ENCODE measurements around the gene FKBP4. TPM values are rescaled to one million over a fixed set of nuclear protein-coding genes. Genes with fewer than 3 reads are reported as not detected.

Gene FKBP4
- polyA plus RNA-seq, 1 donor (not counting 4 experiments of a cell fraction or from before 2014, with no cell fraction given), result 80.8 TPM

GRCh38 chr12:2829275-2829674, 34.5 kb downstream of the FKBP4 start:
- dilution Hi-C loops (cut with MboI; ENCODE audit: extremely low pct_ligation_motif_present, low sequenced_read_pairs), result no loop called here
- Histone ChIP-seq H3K27ac (ENCODE audit: control insufficient read depth, insufficient read depth, low read length) (no peak overlapping the region), H2AFZ (ENCODE audit: control insufficient read depth, low read length) (no peak overlapping the region), H3K36me3 (ENCODE audit: control insufficient read depth in 2 of 2, extremely low read depth in 1 of 2, insufficient read depth in 2 of 2, low read length in 2 of 2) (peaks cover 12 to 27% of the 10 kb centered on the region in 2 experiments), H3K4me1 (ENCODE audit: control insufficient read depth, extremely low read depth, insufficient read depth, low read length) (peaks cover 5% of the 10 kb centered on the region), H3K9ac (ENCODE audit: control insufficient read depth, extremely low read depth, insufficient read depth, low read length) (no peak overlapping the region), H3K4me3 (ENCODE audit: control insufficient read depth in 2 of 3, extremely low read depth in 1 of 3, insufficient read depth in 2 of 3, low read depth in 1 of 3, low read length in 3 of 3) (no peak overlapping the region), H3K79me2 (ENCODE audit: control insufficient read depth, insufficient read depth, low read length) (no peaks in the 10 kb centered on the region), H4K20me1 (ENCODE audit: control insufficient read depth, extremely low read depth, insufficient read depth, low read length) (no peaks in the 10 kb centered on the region), H3K9me3 (ENCODE audit: control insufficient read depth, low read depth, low read length) (no peaks in the 10 kb centered on the region), H3K4me2 (ENCODE audit: control insufficient read depth, extremely low read depth, insufficient read depth, low read depth, low read length) (no peak overlapping the region), H3K27me3 (ENCODE audit: control insufficient read depth, extremely low read depth, insufficient read depth, low read length) (no peaks in the 10 kb centered on the region), H3K9me1 (ENCODE audit: control insufficient read depth, extremely low read depth, insufficient read depth, low read length) (no peaks in the 10 kb centered on the region)
- no peak for FAIRE-seq
- TF ChIP-seq, protein P1, sequence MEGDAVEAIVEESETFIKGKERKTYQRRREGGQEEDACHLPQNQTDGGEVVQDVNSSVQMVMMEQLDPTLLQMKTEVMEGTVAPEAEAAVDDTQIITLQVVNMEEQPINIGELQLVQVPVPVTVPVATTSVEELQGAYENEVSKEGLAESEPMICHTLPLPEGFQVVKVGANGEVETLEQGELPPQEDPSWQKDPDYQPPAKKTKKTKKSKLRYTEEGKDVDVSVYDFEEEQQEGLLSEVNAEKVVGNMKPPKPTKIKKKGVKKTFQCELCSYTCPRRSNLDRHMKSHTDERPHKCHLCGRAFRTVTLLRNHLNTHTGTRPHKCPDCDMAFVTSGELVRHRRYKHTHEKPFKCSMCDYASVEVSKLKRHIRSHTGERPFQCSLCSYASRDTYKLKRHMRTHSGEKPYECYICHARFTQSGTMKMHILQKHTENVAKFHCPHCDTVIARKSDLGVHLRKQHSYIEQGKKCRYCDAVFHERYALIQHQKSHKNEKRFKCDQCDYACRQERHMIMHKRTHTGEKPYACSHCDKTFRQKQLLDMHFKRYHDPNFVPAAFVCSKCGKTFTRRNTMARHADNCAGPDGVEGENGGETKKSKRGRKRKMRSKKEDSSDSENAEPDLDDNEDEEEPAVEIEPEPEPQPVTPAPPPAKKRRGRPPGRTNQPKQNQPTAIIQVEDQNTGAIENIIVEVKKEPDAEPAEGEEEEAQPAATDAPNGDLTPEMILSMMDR (optimal IDR thresholded peaks at IDR 0.05 in 1 of 3, IDR thresholded peaks at IDR 0.05 in 1 of 3, conservative IDR thresholded peaks at IDR 0.05 in 1 of 3; ENCODE audit: extremely low read depth in 1 of 3, insufficient read depth in 2 of 3, low read length in 3 of 3), result no peak
- TF ChIP-seq EZH2 (IDR thresholded peaks at IDR 0.05; ENCODE audit: low read length), result no peak
- DNase-seq (ENCODE audit: low read depth, low spot score), result no peak

DNA sequence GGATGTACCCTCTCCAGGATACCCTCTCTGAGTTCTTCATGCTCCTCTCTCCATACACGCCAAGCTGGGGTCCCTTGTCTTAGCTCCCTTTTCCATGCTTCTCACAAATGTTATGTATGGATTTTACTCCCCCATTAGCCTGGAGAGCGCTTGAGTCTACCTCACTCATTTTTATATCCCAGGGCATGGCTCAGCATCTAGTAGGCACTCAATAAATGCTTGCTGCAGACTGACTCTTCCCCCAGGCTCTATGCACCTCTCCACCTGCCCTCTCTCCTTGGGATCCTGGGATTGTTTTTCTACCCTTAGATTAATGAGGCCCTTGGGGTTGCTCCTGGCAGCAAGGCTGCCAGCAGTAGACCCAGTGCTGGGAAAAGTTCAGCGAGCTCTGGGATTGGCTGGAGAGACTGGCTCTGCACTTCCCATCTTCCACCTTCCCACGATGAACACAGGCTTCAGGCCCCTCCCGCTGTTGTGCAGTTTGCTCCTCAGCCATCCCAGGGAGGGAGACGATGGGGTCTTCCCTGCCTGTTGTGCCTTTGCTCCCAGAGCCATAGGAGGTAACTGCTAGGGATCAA, 37.9 kb downstream of the FKBP4 start:
- Histone ChIP-seq H3K36me3 (ENCODE audit: control insufficient read depth in 2 of 2, extremely low read depth in 1 of 2, insufficient read depth in 2 of 2, low read length in 2 of 2) (peaks cover 0 to 11% of the 10 kb centered on the region in 2 experiments), H4K20me1 (ENCODE audit: control insufficient read depth, extremely low read depth, insufficient read depth, low read length) (no peaks in the 10 kb centered on the region), H3K27me3 (ENCODE audit: control insufficient read depth, extremely low read depth, insufficient read depth, low read length) (no peaks in the 10 kb centered on the region), H3K9me1 (ENCODE audit: control insufficient read depth, extremely low read depth, insufficient read depth, low read length) (no peaks in the 10 kb centered on the region), H3K4me3 (ENCODE audit: control insufficient read depth in 2 of 3, extremely low read depth in 1 of 3, insufficient read depth in 2 of 3, low read depth in 1 of 3, low read length in 3 of 3) (no peak overlapping the region), H3K9me3 (ENCODE audit: control insufficient read depth, low read depth, low read length) (no peaks in the 10 kb centered on the region), H3K4me1 (ENCODE audit: control insufficient read depth, extremely low read depth, insufficient read depth, low read length) (peaks cover 5% of the 10 kb centered on the region), H3K27ac (ENCODE audit: control insufficient read depth, insufficient read depth, low read length) (no peak overlapping the region), H3K79me2 (ENCODE audit: control insufficient read depth, insufficient read depth, low read length) (no peaks in the 10 kb centered on the region), H3K9ac (ENCODE audit: control insufficient read depth, extremely low read depth, insufficient read depth, low read length) (no peak overlapping the region), H2AFZ (ENCODE audit: control insufficient read depth, low read length) (no peak overlapping the region), H3K4me2 (ENCODE audit: control insufficient read depth, extremely low read depth, insufficient read depth, low read depth, low read length) (no peak overlapping the region)
- DNase-seq (ENCODE audit: low read depth, low spot score) (no peak), FAIRE-seq (no peak)
- dilution Hi-C loops (cut with MboI; ENCODE audit: extremely low pct_ligation_motif_present, low sequenced_read_pairs), result no loop called here
- TF ChIP-seq EZH2 (IDR thresholded peaks at IDR 0.05; ENCODE audit: low read length), result no peak
- TF ChIP-seq, protein P1 (optimal IDR thresholded peaks at IDR 0.05 in 1 of 3, IDR thresholded peaks at IDR 0.05 in 1 of 3, conservative IDR thresholded peaks at IDR 0.05 in 1 of 3; ENCODE audit: extremely low read depth in 1 of 3, insufficient read depth in 2 of 3, low read length in 3 of 3), result no peak

Measured in keratinocyte (primary cell).